GM12878 (cell line): ENCODE measurements around the gene FOXK2. TPM values are rescaled to one million over a fixed set of nuclear protein-coding genes. Genes with fewer than 3 reads are reported as not detected.
A peak's percentile ranks its signal among the peaks of the same experiment; 100 is the strongest.

Experiments used
- ATAC-seq: fragments of 200-7000 bp; cut with Tn5 transposase; 3 replicates; pipeline ENCODE4 v1.9.1; 2020; ENCODE audit warnings: mild to moderate bottlenecking, moderate library complexity
- BruUV-seq: library from RNA; stranded (reverse); fragments of 400-500 nt; replicated peaks from 2 replicates; lab custom pipeline; 2021; lab: Mats Ljungman, UMichigan
- CTCF ChIA-PET: fragments of 300-600 bp; sonication (Branson Sonifier 250); formaldehyde crosslinking; extraction: SDS; loops from one replicate; lab custom pipeline; 2021; ENCODE audit warnings: inconsistent platforms; lab: Yijun Ruan, JAX
- POLR2A ChIA-PET: fragments of 350-600 bp; formaldehyde crosslinking; extraction: SDS; loops from one replicate; lab custom pipeline; 2021; ENCODE audit warnings: inconsistent platforms; lab: Charles Lee
- RAD21 ChIA-PET: fragments of 300-600 bp; sonication (Branson Sonifier 250); formaldehyde crosslinking; loops from one replicate; lab custom pipeline; 2023; ENCODE audit warnings: antibody characterized with exemption; ENCODE audit not compliant: unreplicated experiment; lab: Charles Lee
- SMC1A ChIA-PET: fragments of 300-600 bp; sonication (Branson Sonifier 250); formaldehyde crosslinking; loops from one replicate; lab custom pipeline; 2023; ENCODE audit not compliant: unreplicated experiment, uncharacterized antibody; lab: Charles Lee
- DNase-seq: peaks from one replicate; pipeline ENCODE4 v3.0.0-alpha.2; 2011; ENCODE audit warnings: low read depth, low spot score
- FAIRE-seq: peaks from 3 replicates; lab custom pipeline; 2011; peaks lifted over from hg19 to GRCh38; lab: Jason Lieb, UNC
- H2AFZ ChIP-seq: 2 replicates; pipeline ENCODE4 v1.6.0; 2011; ENCODE audit warnings: low read depth, low read length, control low read depth; ENCODE audit not compliant: control insufficient read depth
- H3K27ac ChIP-seq: 2 replicates; pipeline ENCODE4 v1.5.1; 2011; ENCODE audit warnings: control low read depth; ENCODE audit not compliant: control insufficient read depth, insufficient read depth
- H3K27me3 ChIP-seq, 2 experiments: replicated peaks in 1 of 2; 2 replicates each; pipeline versions ENCODE4 v1.6.0 to v1.6.1; 2011; ENCODE audit warnings: low read length in 1 of 2; ENCODE audit not compliant: control insufficient read depth in 2 of 2, insufficient read depth in 2 of 2
- H3K36me3 ChIP-seq, 2 experiments: 2 replicates each; pipeline ENCODE4 v1.5.1; 2011; ENCODE audit warnings: low read length in 1 of 2; ENCODE audit not compliant: control insufficient read depth in 2 of 2, insufficient read depth in 2 of 2
- H3K4me1 ChIP-seq: 2 replicates; pipeline ENCODE4 v1.6.1; 2011; ENCODE audit warnings: mild to moderate bottlenecking, low read length, moderate library complexity, mixed read lengths; ENCODE audit not compliant: control insufficient read depth, insufficient read depth
- H3K4me2 ChIP-seq: 2 replicates; pipeline ENCODE4 v1.6.0; 2011; ENCODE audit warnings: control low read depth; ENCODE audit not compliant: control insufficient read depth, insufficient read depth
- H3K4me3 ChIP-seq: fragments of 200-600 bp; sonication (generic); 2 replicates; pipeline ENCODE4 v1.5.1; 2016
- H3K79me2 ChIP-seq: 2 replicates; pipeline ENCODE4 v1.6.0; 2011; ENCODE audit warnings: low read length; ENCODE audit not compliant: control insufficient read depth, insufficient read depth
- H3K9ac ChIP-seq: 2 replicates; pipeline ENCODE4 v1.8.0; 2011; ENCODE audit warnings: low read length, control low read depth, mixed read lengths; ENCODE audit not compliant: control insufficient read depth, insufficient read depth
- H3K9me3 ChIP-seq: replicated peaks from 3 replicates; pipeline ENCODE4 v1.5.1; 2011; ENCODE audit warnings: mild to moderate bottlenecking, low read length; ENCODE audit not compliant: control insufficient read depth, insufficient read depth
- H4K20me1 ChIP-seq: 2 replicates; pipeline ENCODE4 v1.6.0; 2011; ENCODE audit not compliant: control insufficient read depth, insufficient read depth
- BRCA1 ChIP-seq: IDR thresholded peaks from 2 replicates; pipeline ENCODE4 v1.6.1; 2011; ENCODE audit warnings: low read depth, low read length, improper control_type of control experiment
- CTCF ChIP-seq, 3 experiments: IDR thresholded peaks in 2 of 3; conservative IDR thresholded peaks in 1 of 3; 2 replicates each; pipeline ENCODE4 v1.5.1; 2011; ENCODE audit warnings: low read depth in 3 of 3, low read length in 3 of 3, mild to moderate bottlenecking in 3 of 3, control low read depth in 2 of 3, moderate library complexity in 2 of 3, inconsistent platforms in 1 of 3, mixed read lengths in 1 of 3; ENCODE audit not compliant: control insufficient read depth in 2 of 3, insufficient read depth in 1 of 3; ENCODE audit errors: extremely low read depth in 1 of 3
- FOS ChIP-seq: IDR thresholded peaks from 3 replicates; pipeline ENCODE4 v1.6.1; 2011; ENCODE audit warnings: borderline replicate concordance; ENCODE audit not compliant: insufficient read length; ENCODE audit errors: extremely low read depth
- GATAD2B ChIP-seq: fragments of 450-650 bp; conservative IDR thresholded peaks from 2 replicates; pipeline ENCODE4 v1.6.1; 2017; ENCODE audit warnings: low read depth, mild to moderate bottlenecking, moderate library complexity
- KLF5 ChIP-seq: fragments of 450-650 bp; IDR thresholded peaks from 2 replicates; pipeline ENCODE4 v1.6.1; 2014; ENCODE audit warnings: mild to moderate bottlenecking; ENCODE audit not compliant: partially characterized antibody
- MEF2A ChIP-seq: IDR thresholded peaks from 2 replicates; pipeline ENCODE4 v1.6.1; 2011; ENCODE audit warnings: low read depth, mild to moderate bottlenecking, low read length, moderate library complexity; ENCODE audit not compliant: insufficient read depth
- POLR2AphosphoS2 ChIP-seq: IDR thresholded peaks from 2 replicates; pipeline ENCODE4 v1.6.1; 2011; ENCODE audit warnings: low read depth, mild to moderate bottlenecking, low read length, improper control_type of control experiment, moderate library complexity
- RCOR1 ChIP-seq: conservative IDR thresholded peaks from 2 replicates; pipeline ENCODE4 v1.6.1; 2012; ENCODE audit warnings: low read depth, low read length, improper control_type of control experiment
- RFX5 ChIP-seq: IDR thresholded peaks from 2 replicates; pipeline ENCODE4 v1.6.1; 2011; ENCODE audit warnings: low read depth, low read length, improper control_type of control experiment
- STAT3 ChIP-seq: IDR thresholded peaks from 2 replicates; pipeline ENCODE4 v1.6.1; 2011; ENCODE audit warnings: low read depth, low read length, improper control_type of control experiment
- ZBTB33 ChIP-seq: fragments of 450-650 bp; IDR thresholded peaks from 2 replicates; pipeline ENCODE4 v1.6.1; 2017; ENCODE audit warnings: mild to moderate bottlenecking
- ZNF24 ChIP-seq: fragments of 450-650 bp; IDR thresholded peaks from 2 replicates; pipeline ENCODE4 v1.6.1; 2017; ENCODE audit warnings: antibody characterized with exemption, mild to moderate bottlenecking
- ZNF592 ChIP-seq: fragments of 450-650 bp; IDR thresholded peaks from 2 replicates; pipeline ENCODE4 v1.6.1; 2017; ENCODE audit warnings: mild to moderate bottlenecking, moderate library complexity
- ZNF622 ChIP-seq: fragments of 450-650 bp; IDR thresholded peaks from 2 replicates; pipeline ENCODE4 v1.6.1; 2017; ENCODE audit warnings: mild to moderate bottlenecking, inconsistent platforms
- WGBS: methylation state at CpG from one replicate; pipeline ENCODE4 v1.1.6; 2016; ENCODE audit warnings: low lambda C conversion rate; ENCODE audit not compliant: insufficient replicate concordance, insufficient coverage; ENCODE audit errors: missing lambda C conversion rate; 5-methylcytosine and 5-hydroxymethylcytosine counted together
- in situ Hi-C: fragments of 300-500 bp; cut with MboI; formaldehyde crosslinking; loops from 9 replicates; pipeline ENCODE4 v1.14.3; 2018; ENCODE audit warnings: mixed read lengths
- intact Hi-C: fragments of 100-400 bp; cut with micrococcal nuclease; formaldehyde crosslinking; loops from one replicate; pipeline ENCODE4 v1.14.2; 2022; ENCODE audit not compliant: unreplicated experiment
- polyA plus RNA-seq, 11 experiments: library from polyadenylated mRNA; depleted of rRNA in 4 of 11; unstranded in 6 of 11; stranded (reverse) in 5 of 11; fragments of >200 nt; fragmentation: Nextera tagmentation in 4 of 11; fragmentation: Illumina TruSeq in 1 of 11; extraction: Ambion mirVana in 4 of 11; extraction: Trizol in 1 of 11; gene quantifications; 1 replicate in 1 of 11; 2 replicates in 10 of 11; pipeline versions ENCODE4 v1.2.1 to v1.2.3, GENCODE V29; 2011 to 2016; ENCODE audit warnings: inconsistent platforms in 2 of 11, missing spikeins in 2 of 11, low read depth in 1 of 11
- total RNA-seq, 4 experiments: library from RNA; depleted of rRNA in 3 of 4; stranded (reverse); fragments of >200 nt in 3 of 4; fragmentation: Illumina TruSeq in 1 of 4; extraction: Trizol in 1 of 4; gene quantifications; 2 replicates each; pipeline versions ENCODE4 v1.2.1 to v1.2.3, GENCODE V29; 2013 to 2021

The FOXK2 gene
- total and polyA plus RNA-seq, 10 of the 15 experiments (the other 5 are each of a cell fraction or from before 2014, with no cell fraction given): 2.4 to 56.8 (median 34.4) TPM

- POLR2A ChIA-PET: interaction anchor here (0.6 to 3.1 kb wide), 5 partner anchors 7 to 36 kb away, joined by 3 to 15 read pairs (median 4); partner anchors contain the start of gene FOXK2
- Histone ChIP-seq H3K27me3 (no peaks in the 10 kb centered on the region), H3K79me2 (peaks cover 87% of the 10 kb centered on the region), H3K36me3 (peaks cover 0 to 9% of the 10 kb centered on the region in 2 experiments; a peak in 2 of 4 replicates), H3K4me3 (no peak overlapping the region), H3K4me1 (peaks cover 19% of the 10 kb centered on the region), H3K27ac (no peak overlapping the region), H3K9me3 (no peaks in the 10 kb centered on the region)
- peak; percentile 57 for ATAC-seq
- TSS peak; percentile 13 for BruUV-seq
- intact Hi-C loops: no loop called here
- no peak for DNase-seq
- SMC1A ChIA-PET: interaction anchor here (1.0 to 2.3 kb wide), 2 partner anchors 16 to 21 kb away, joined by 4 to 9 read pairs; no protein-coding TSS in a partner anchor
- 85% methylated on average over 17 of the region's 17 CpGs for WGBS
- CTCF ChIA-PET: interaction anchor here (0.5 to 2.8 kb wide), 5 partner anchors 19 to 104 kb away, joined by 3 to 10 read pairs (median 6); no protein-coding TSS in a partner anchor
- TF ChIP-seq RFX5: no peak
- TF ChIP-seq KLF5: no peak
- no peak for TF ChIP-seq RCOR1
- no peak for TF ChIP-seq ZNF24
- TF ChIP-seq ZNF592: no peak
- TF ChIP-seq ZBTB33: 0 out of 2 replicates have a peak, but pooled peaks have one; percentile 33
- TF ChIP-seq MEF2A: no peak
- TF ChIP-seq CTCF (IDR thresholded peaks at IDR 0.05 in 2 of 3, conservative IDR thresholded peaks at IDR 0.05 in 1 of 3; ENCODE audit: control insufficient read depth in 2 of 3, extremely low read depth in 1 of 3, insufficient read depth in 1 of 3, low read depth in 3 of 3, low read length in 3 of 3): peak; percentile 13 to 41 (median 23); a peak in 4 of 6 replicates
- TF ChIP-seq GATAD2B: 0 out of 2 replicates have a peak, but pooled peaks have one; percentile 16
- TF ChIP-seq STAT3: no peak
- no peak for TF ChIP-seq FOS
- TF ChIP-seq POLR2AphosphoS2: no peak
- no peak for TF ChIP-seq ZNF622
- no peak for TF ChIP-seq BRCA1
- TF ChIP-seq, all 136 proteins: peak for 3
- Histone ChIP-seq H2AFZ (no peak overlapping the region), H4K20me1 (peaks cover 10% of the 10 kb centered on the region), H3K9ac (no peak overlapping the region), H3K4me2 (no peak overlapping the region)
- RAD21 ChIA-PET: interaction anchor here (0.7 kb wide), 1 partner anchor 137 kb away, joined by 3 read pairs; no protein-coding TSS in a partner anchor
- in situ Hi-C loops: no loop called here
- FAIRE-seq: no peak
Measured at GRCh38 chr17:82528484-82529265, 9.1 kb downstream of the FOXK2 start.
